ENCODE results near the gene NRN1.

NRN1 gene

DNA sequence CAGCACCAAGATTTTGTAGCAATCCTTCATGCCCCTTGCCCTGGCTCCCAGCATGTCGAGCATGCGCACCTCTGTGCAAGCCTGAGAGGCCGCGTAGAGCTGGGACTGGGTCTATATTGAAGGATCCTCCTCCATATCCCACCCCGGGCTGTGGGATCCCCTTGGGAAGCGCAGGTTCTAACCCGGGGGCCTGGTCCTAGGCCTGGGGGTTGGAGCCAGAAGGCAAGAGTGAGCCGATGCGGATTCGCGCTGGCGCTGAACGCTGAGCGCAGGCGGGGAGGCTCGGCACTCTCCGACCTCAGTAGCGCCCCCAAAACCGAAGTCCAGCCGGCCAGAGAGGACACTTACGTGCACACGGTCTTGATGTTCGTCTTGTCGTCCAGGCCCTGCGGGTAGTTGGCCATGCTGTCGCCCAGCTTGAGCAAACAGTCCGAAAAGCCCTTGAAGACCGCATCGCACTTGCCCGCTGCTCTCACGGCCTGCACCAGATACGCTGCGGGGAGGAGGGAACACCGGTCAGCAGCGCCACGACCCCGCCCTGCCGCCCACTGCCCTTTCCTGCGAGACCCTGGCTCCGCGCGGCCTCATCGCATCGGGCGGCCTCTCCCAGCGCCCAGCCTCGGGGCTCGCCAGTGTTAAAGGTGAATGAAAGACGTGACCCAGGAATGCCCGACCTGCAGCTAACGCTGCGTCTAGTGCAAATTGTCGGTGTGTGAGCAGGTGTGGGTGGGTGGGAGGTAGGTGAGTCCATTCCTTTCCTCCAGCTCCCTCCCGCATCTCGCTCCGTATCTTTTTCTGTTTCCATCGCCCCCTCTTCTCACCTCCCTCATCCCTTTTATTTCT, 4.5 kb downstream of the NRN1 start:
- no peak for DNase-seq

DNA sequence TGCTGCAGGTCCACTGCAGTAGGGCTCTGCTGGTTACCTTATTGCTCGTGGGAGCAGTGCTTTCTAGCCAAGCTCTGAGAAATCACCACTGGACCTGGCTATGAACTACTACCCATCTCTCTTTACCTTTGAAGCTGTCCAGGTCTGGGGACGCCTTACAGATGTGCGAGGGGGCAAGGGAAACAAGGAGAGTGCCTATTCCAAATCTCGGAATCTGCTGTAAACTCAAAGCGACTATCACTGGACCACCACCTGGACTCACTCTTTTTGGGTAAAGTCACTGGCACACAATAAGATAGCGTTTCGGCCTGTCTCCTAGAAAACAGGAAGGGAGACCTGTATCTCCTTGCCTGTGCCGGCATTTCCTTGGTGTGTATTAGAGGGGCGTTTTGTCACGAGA, 5.3 kb downstream of the NRN1 start:
- DNase-seq = no peak

DNA sequence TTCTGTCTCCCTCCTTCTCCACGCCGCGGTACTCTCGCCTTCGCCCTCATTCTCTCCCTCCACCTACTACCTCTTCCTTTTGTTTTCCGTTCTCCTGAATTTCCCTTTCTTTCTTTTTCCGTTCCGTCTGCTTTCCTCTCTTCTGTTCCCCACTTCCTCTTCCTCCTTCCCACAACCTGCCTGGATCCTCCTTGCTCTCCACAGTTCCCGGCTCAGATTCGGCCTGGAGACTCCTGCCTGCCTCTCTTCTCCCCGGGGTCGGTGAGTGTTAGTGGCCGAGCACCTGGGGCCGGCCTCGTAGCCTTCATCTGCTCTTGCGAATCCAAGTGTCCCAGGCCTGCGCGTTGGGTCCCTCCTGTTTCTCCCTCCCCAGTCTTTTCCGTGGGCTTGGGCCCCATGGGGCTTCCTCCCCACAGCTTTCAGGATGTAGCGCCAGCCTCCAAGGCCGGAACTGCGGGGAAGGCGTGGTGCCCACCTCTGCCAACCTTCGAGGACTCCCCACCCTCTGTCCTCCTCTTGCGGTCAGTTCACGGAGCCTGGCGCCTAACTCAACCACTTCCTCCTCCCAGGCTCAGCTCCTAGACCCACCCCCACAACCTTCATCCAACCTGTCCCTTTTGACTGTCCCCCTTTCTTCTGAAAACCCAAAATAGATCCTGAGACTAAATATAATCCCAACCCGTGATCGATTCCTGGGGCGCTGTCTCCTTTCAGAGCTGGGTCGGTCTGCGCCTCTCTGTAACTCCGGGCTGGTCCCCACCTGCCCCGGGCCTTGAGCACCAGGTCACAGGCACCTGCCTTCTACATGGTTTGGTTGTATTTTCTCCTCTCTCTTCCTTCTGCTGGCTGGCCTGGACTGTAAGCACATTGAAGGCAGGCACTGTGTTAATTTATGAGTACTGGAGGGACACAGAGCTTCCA, 6.8 kb downstream of the NRN1 start:
- DNase-seq = no peak

GRCh38 chr6:5998711-5999687, 7.7 kb downstream of the NRN1 start:
- DNase-seq = no peak

- DNase-seq = no peak
Measured at GRCh38 chr6:5998236-5998635, 8.5 kb downstream of the NRN1 start.

DNA sequence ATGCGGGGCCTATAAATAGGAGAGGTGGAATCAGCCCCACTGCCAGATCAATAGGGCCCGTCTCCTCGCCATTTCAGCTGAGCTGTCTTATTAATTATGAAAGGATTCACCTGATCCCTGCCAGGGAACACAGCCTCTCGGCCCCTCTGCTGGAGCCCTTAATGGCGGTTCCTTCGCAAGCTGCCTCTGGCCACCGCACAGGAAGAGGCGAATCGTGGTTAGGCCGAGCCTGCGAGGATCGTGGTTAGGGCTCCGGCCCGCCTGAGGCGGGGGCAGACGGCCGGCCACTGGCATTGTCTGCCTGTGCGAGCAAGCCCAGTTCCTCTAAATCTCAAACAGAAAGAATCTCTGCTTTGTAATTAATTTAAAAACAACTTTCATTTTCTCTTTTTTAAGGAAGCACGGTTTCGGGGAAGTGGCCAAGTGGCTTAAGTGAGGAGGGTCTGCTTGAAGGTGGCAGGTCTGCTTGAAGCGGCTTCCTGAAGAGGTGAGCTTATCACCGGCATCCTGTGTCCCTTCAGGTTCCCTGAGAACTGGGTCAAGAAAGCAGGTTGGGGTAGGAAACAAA, 9.2 kb downstream of the NRN1 start:
- DNase-seq = no peak

DNA sequence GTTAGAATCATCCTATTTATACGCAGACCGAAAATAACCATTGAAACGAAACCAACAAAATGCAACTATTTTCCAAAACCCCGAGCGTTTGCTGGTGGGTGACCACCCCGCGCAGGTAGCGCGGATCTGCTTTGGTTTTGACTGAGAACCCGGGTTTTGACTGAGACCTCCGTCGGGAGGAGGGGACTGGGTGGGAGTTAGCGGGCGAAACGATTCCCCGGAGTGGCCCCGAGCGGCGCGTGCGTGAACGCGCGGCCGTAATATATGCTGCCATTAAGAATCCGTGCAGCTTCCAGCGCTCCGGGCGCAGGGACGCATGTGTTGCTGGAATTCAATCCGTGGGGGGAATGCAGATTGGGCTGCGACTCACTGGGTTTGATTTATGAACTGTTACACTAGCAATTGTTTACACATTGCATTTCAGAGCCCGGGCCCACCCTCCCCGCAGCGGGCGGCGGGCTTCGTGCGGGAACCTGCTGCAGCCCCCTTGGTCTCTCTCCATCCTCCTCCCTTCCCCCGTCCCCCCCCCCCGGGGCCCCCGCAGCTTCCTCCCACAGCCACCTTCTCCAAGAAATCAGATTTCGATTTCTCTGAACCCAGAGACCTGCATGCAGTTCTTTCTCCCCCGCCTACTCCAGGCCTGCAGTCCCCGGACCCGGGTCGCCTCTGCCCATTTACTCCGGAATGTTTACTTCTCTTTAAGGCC, 9.9 kb downstream of the NRN1 start:
- no peak for DNase-seq

- DNase-seq = no peak
Measured at GRCh38 chr6:5995949-5996713, 10.6 kb downstream of the NRN1 start.

GRCh38 chr6:5995658-5995948, 11.1 kb downstream of the NRN1 start:
- DNase-seq = no peak

DNA sequence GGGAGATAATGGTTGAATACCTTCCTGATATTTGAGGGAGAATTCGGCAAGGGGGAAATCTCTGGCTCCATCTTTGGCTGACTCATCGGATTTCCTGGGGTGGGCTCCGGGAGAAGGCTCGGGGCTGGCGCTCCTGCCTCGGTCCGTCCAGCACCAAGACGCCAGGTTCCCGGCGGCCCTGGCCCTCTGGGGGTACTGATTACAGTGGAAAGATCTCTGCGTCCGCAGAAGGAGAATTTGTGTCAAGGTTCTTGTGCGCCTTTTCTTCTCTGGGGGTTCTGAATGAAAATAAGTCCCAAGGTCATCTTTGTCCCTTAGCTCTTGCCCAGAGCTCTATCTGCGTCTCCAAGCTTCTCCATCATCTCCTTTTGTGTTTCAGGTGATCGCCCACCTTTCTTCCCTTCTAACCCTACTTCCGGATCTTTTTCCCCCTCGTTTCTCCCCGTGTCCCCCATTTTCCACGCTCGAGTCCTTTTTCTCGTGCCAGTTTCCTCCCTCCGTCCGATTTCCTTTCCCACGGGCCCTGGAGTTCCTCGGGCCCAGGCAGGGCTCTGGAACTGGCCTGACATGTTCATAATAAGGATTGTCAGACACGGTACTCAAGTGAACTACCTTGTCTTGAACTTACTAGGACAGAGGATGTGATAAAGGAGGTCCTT, 11.6 kb downstream of the NRN1 start:
- DNase-seq = no peak

GRCh38 chr6:5994234-5994998, 12.3 kb downstream of the NRN1 start:
- no peak for DNase-seq

DNA sequence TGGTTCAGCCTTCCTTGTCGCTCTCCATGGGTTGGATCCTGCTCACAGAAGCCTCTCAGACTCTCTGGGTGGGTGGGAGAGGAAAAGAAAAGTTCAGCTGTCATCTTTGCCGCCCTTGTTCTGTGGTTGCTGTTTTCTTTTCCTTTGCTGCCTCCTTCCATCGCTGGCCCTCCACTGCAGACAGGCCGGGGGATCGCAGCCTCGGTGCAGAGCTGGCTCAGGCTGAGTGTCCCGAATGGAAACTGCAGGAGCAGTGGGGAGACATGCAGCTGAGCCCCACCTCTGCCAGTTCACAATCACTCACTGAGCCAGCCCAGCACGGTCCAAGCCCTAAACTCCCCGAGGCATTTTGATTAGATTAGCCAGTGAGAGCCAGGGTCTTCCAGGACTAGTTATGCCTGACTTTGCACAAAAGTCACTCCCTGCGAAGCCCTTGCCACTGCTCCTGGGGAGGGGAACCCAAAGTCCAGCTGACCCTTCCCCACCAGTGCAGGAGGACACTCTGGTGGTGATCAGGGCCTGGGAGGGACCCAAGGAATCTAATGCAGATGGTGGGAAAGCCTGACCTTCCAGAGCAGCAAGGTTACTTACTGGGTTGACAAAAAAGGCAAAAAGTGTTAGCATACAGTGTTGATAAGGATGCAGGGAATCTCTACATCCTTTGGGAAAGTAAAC, 14.0 kb downstream of the NRN1 start:
- no peak for DNase-seq

DNA sequence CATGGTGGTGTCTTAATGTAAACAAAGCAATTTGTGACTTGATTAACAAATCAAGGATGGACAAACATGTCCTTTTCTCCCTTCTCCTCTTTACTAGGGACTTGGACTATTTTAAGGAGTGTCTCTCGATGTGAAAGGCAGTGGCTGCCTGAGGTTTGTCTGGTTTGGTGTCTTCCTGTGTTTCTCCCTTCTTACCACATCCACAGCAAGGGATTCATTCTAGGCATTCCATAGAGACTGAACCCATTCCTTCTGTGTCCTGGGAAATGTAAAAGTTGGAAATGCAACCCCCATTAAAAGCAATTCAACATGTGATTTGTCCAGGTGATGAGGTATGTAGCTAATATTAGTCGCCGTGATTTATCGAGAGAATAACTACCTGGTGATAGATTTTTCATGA, 15.9 kb downstream of the NRN1 start:
- no peak for DNase-seq

GRCh38 chr6:5989141-5989723, 17.5 kb downstream of the NRN1 start:
- no peak for DNase-seq

- DNase-seq = no peak
Measured at GRCh38 chr6:5986861-5987260, 19.9 kb downstream of the NRN1 start.

DNA sequence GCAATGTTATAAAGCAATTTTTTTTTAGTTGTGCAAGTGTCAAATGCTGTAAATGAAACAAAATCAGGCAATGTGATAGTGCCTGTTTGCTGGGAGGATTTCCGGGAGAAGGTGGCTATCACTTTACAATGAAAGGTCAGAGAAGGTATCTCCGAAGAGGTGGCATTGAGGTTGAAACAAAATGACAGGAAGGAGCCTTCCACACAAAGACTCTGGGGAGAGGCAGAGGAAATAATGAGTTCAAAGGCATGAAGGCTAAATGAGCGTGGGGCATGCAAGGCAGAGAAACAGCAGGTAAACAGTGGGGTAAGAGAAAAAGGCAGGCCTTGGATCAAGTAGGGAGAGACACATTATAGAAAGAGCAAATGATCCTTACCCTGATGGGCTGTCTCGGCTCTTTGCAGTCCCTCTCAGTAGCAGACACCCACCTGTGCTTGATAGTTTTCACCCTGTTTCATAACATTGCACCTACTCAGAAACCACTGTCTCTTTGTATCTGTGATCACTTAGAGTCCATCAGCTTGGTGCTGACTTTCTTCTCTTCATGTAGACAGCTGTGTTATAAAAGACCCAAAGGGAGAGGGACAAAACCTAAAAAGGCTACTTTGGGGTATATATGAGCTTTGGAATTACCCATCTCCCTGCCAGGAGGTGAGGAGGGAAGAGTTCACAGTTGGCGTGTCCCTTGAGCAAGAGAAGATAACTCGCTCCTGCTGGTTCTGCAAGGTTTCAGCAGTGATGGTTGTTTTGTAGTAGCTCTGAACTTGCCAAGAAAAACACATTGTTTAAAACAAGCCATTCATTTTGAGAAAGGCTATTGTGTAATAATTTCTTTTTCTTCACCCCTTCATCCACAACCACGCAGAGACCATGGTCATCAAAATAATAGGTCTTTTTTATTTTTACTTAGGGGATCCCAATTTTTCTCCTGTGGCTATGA, 22.3 kb downstream of the NRN1 start:
- no peak for DNase-seq

Data from CD4-positive, alpha-beta T cell treated with Interleukin-15 for 1 hour (primary cell).